HG03469 (cell line): ENCODE data around the gene PTPRM.

Experiments
- ATAC-seq: cut with Tn5 transposase; IDR thresholded peaks from one replicate; pipeline ENCODE4 v1.9.1; 2021; ENCODE audit warnings: mild to moderate bottlenecking, moderate library complexity, moderate number of reproducible peaks; ENCODE audit not compliant: unreplicated experiment

Gene PTPRM

GRCh38 chr18:8140841-8141501 lies 573.9 kb downstream of the PTPRM start:
- no peak for ATAC-seq

- ATAC-seq: no peak
These were observed 575.1 kb downstream of the PTPRM start for GRCh38 chr18:8142131-8142711.

GRCh38 chr18:8142932-8143331 lies 575.8 kb downstream of the PTPRM start:
- no peak for ATAC-seq

- ATAC-seq: no peak
These were observed 584.1 kb downstream of the PTPRM start for GRCh38 chr18:8151181-8151580.

- ATAC-seq: no peak
These were observed 586.9 kb downstream of the PTPRM start for GRCh38 chr18:8153887-8154583.

GRCh38 chr18:8162802-8163201 lies 595.7 kb downstream of the PTPRM start:
- ATAC-seq: no peak

GRCh38 chr18:8163286-8163959 lies 596.3 kb downstream of the PTPRM start:
- ATAC-seq: no peak

GRCh38 chr18:8165095-8165494 lies 598.0 kb downstream of the PTPRM start:
- ATAC-seq: no peak

GRCh38 chr18:8167026-8167425 lies 599.9 kb downstream of the PTPRM start:
- no peak for ATAC-seq

GRCh38 chr18:8167673-8168072 lies 600.6 kb downstream of the PTPRM start:
- ATAC-seq: no peak

GRCh38 chr18:8169722-8170121 lies 602.6 kb downstream of the PTPRM start:
- no peak for ATAC-seq

GRCh38 chr18:8174771-8175170 lies 607.7 kb downstream of the PTPRM start:
- no peak for ATAC-seq

GRCh38 chr18:8175501-8176061 lies 608.5 kb downstream of the PTPRM start:
- no peak for ATAC-seq

GRCh38 chr18:8176109-8176508 lies 609.0 kb downstream of the PTPRM start:
- no peak for ATAC-seq

- ATAC-seq: no peak
These were observed 609.4 kb downstream of the PTPRM start for GRCh38 chr18:8176554-8176953.

GRCh38 chr18:8177330-8178016 lies 610.4 kb downstream of the PTPRM start:
- no peak for ATAC-seq

GRCh38 chr18:8186413-8186812 lies 619.3 kb downstream of the PTPRM start:
- ATAC-seq: no peak

GRCh38 chr18:8188184-8188583 lies 621.1 kb downstream of the PTPRM start:
- ATAC-seq: no peak

GRCh38 chr18:8190980-8191379 lies 623.9 kb downstream of the PTPRM start:
- no peak for ATAC-seq

- no peak for ATAC-seq
These were observed 627.3 kb downstream of the PTPRM start for GRCh38 chr18:8194431-8194830.

GRCh38 chr18:8196238-8196637 lies 629.1 kb downstream of the PTPRM start:
- ATAC-seq: no peak
